ENCODE results near the gene ZNF143.
"Not testable (repeated sequence)": the region's sequence is repeated elsewhere in the genome, so short reads cannot be mapped to it uniquely, and the experiment has no call there.

Gene ZNF143

DNA sequence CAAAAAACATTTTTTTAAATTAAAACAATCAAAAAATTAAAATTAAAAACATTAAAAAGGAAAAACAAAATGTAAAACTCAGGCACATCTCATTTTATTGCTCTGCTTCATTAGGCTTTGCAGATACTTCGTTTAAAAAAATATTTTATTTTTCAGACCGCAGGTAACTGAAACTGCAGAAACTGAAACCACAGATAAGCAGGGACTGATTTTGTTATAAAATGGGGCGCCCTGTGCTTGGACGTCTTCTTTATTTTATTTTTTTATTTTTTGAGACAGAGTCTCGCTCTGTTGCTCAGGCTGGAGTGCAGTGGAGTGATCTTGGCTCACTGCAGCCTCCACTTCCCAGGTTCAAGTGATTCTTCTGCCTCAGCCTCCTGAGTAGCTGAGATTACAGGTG is 88.4 kb downstream of the ZNF143 start:
- DNase-seq (ENCODE audit: low spot score) = not testable (repeated sequence)

DNA sequence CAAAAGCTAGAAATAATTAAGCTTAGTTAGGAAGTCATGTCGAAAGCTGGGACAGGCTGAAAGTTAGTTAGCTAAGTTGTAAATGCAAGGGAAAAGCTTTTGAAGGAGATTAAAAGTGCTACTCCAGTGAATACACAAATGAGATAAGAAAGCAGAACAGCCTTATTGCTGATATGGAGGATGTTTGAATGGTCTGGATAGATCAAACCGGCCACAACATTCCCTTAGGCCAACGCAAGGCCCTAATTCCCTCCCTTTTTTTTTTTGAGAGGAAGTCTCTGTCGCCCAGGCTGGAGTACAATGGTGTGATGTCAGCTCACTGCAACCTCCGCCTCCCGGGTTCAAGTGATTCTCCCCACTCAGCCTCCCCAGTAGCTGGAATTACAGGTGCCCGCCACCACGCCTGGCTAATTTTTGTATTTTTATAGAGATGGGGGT is 89.4 kb downstream of the ZNF143 start:
- no peak for DNase-seq (ENCODE audit: low spot score)

- no peak for DNase-seq (ENCODE audit: low spot score)
These were observed 100.6 kb downstream of the ZNF143 start for GRCh38 chr11:9561279-9561982.

GRCh38 chr11:9562716-9563115 is 101.9 kb downstream of the ZNF143 start:
- no peak for DNase-seq (ENCODE audit: low spot score)

- no peak for DNase-seq (ENCODE audit: low spot score)
These were observed 102.5 kb downstream of the ZNF143 start for GRCh38 chr11:9563196-9563730.

GRCh38 chr11:9565822-9566560 is 105.2 kb downstream of the ZNF143 start:
- DNase-seq (ENCODE audit: low spot score) = no peak

GRCh38 chr11:9566561-9567063 is 105.8 kb downstream of the ZNF143 start:
- DNase-seq (ENCODE audit: low spot score) = no peak

GRCh38 chr11:9567401-9567800 is 106.6 kb downstream of the ZNF143 start:
- DNase-seq (ENCODE audit: low spot score) = no peak

DNA sequence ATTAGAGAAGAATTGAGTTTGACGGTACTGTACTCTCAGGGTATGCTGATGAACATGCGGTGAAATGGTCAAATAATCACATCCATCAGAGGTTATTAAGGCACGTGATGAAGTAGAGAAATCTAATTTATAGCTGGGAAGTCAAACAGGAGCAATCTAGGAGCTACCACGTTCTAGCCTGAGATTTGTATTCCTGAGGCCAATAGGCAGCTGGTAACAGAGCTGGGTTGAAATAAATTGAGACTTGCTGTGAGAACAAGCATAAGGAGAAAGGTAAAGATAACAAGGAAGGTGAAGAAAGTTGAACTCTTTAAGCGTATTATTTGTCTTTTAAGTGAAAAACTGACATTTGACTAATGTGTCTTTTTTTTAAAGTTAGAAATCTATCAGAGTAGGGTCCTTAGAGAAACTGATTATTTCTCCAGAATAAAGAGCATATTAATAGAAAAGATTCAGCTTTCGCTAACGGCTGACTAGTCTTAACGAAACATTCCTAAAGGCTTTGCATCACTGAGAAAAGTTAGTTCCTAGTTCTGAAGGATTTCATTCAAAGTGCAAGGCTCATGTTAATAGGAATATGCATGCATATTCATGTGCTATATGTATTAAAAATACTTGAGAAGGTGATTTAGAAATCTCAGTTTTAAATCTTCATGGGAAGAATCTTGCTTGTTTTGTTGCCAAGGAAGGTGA is 107.5 kb downstream of the ZNF143 start:
- no peak for DNase-seq (ENCODE audit: low spot score)

GRCh38 chr11:9568854-9569587 is 108.2 kb downstream of the ZNF143 start:
- no peak for DNase-seq (ENCODE audit: low spot score)

GRCh38 chr11:9569588-9570164 is 108.9 kb downstream of the ZNF143 start:
- DNase-seq (ENCODE audit: low spot score) = no peak

- no peak for DNase-seq (ENCODE audit: low spot score)
These were observed 109.7 kb downstream of the ZNF143 start for GRCh38 chr11:9570313-9571025.

- DNase-seq (ENCODE audit: low spot score) = no peak
These were observed 110.4 kb downstream of the ZNF143 start for GRCh38 chr11:9571071-9571762.

GRCh38 chr11:9571763-9572115 is 110.9 kb downstream of the ZNF143 start:
- no peak for DNase-seq (ENCODE audit: low spot score)

- peak; percentile 91 for DNase-seq (ENCODE audit: low spot score)
These were observed 112.4 kb downstream of the ZNF143 start, which contains the start of gene WEE1 for GRCh38 chr11:9573052-9573774. Gene WEE1 (plus strand): TSS chr11:9573670. CDS start chr11:9573934, 264 bp downstream.

DNA sequence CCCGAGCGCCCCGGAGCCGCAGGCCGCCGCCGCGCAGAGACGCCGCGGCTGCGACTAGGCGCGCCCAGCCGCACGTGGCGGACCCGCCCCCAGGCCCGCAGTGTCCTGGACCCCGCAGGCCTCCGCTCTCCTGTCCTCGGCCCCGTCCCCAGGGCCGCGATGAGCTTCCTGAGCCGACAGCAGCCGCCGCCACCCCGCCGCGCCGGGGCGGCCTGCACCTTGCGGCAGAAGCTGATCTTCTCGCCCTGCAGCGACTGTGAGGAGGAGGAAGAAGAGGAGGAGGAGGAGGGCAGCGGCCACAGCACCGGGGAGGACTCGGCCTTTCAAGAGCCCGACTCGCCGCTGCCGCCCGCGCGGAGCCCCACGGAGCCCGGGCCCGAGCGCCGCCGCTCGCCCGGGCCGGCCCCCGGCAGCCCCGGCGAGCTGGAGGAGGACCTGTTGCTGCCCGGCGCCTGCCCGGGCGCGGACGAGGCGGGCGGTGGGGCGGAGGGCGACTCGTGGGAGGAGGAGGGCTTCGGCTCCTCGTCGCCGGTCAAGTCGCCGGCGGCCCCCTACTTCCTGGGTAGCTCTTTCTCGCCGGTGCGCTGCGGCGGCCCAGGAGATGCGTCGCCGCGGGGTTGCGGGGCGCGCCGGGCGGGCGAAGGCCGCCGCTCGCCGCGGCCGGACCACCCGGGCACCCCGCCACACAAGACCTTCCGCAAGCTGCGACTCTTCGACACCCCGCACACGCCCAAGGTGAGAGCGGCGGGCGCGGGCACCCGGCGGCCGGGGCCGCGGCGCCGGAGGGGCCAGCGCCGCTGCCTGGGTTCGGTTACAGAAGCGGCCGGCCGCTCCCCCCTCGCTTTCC is 113.2 kb downstream of the ZNF143 start:
- no peak for DNase-seq (ENCODE audit: low spot score)

DNA sequence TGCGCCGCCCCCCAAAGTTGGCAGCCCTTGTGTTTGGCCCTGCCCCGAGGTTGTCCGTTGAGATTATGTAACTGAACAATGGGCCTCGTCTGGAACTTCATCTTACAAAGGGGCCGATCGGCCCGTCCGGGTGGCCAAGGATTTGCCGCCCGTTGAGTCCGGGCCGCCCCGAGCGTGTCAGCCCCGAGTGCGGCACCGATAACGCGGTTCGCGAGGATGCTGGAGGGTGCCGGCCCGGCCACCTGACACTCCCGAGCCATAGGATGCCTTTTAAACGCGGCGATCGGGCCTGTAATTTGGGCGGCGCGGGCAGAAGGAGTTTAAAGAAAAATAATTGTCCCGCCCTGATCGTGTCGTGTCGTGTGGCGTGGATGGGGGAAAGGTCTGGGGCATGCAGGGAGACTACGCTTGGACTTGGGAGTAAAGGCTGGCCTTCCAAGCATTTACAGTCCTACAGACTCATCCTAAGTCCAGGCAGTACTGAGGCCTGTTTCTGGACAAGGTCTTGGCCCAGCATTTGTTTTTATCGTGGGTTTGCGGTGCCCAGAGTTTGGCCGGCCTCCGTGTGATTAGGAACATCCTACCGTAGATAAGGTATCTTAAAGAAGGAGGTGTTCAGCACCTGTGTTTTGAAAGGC is 113.9 kb downstream of the ZNF143 start:
- no peak for DNase-seq (ENCODE audit: low spot score)

Measured in putamen (tissue), 1 donor.